Stimulated activated CD8-positive, alpha-beta memory T cell treated with anti-CD3 and anti-CD28 coated beads, Interleukin-15, amount 100 ng/mL, for 24 hours (primary cell): Measurements from ENCODE around the gene DAP.
"Not testable (repeated sequence)": the region's sequence is repeated elsewhere in the genome, so short reads cannot be mapped to it uniquely, and the experiment has no call there.

Experiments used
- DNase-seq: peaks from one replicate; pipeline ENCODE4 v3.0.0-alpha.2; 2020; ENCODE audit warnings: low read depth

DAP gene

GRCh38 chr5:10734037-10734709, 26.9 kb downstream of the DAP start:
- no peak for DNase-seq

GRCh38 chr5:10733426-10733825, 27.6 kb downstream of the DAP start:
- DNase-seq, result no peak

DNA sequence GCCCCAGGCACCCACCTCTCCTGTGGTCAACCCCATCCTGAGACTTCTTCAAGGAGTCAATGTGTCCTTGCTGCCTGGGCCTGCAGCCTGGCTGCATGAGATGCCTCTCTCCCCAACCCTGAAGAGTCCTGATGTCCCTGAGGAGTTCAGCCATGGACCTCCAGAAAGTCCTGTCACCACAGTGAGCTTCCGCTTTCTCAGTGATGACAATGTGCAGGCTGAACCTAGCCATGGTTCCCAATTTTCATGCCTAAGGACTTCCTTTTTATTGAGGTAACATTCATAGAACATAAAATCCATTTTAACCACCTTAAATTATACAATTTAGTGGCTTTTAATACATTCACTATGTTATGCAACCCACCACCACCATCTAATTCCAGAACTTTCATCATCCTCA, 29.1 kb downstream of the DAP start:
- no peak for DNase-seq

GRCh38 chr5:10730043-10730351, 31.0 kb downstream of the DAP start:
- DNase-seq, result no peak

DNA sequence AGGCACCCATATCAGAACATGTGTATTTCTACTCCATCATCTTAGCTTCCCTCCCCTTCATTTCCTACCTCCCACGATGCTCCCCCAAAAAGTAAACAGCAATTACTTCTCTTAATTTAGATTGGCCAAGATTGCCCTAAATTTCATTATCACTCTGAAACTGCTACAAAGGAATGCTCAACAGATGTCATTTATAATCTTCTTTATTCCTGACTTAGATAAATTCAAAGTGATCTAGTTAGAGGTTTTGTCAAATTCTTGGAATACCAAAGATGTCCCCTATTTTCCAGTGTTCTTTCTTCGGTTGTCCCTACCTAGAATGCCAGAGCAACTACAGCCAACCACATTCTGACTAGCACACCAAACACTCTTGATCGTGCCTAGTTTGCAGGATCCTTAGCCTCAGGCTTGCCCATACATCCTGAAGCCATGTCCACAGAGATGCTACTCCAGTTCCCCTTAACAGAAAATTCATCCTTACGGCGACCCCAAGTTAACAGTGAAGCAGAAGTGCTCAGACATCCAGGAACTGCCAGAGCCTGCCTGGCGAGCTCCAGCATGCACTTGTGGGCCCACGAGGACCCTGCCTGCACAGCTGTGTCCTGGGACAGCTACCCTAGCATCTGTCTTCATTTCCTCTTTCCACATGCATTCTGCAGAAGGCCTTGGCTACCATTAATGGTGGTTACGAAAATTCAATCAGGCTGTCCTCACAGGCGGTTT, 31.6 kb downstream of the DAP start:
- no peak for DNase-seq

DNA sequence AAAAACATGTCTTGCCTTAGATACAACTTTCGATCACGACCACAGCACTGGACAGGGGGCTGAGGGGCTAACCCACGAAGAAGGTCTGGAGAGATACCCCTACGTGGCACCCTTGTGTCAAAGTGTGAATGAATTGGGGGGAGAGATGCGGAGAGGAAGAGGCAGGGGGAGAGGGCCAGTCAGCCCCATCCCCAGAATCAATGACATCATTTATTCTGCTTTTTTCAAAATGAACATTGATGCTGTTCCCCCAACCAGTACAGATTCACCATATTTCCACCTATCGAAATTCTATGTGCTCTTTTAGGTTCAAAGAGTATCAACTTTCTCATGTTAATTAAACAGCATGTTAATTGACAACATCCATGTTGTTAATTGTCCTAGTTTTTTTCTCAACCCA, 32.4 kb downstream of the DAP start:
- no peak for DNase-seq

GRCh38 chr5:10727861-10728260, 33.2 kb downstream of the DAP start:
- no peak for DNase-seq

DNA sequence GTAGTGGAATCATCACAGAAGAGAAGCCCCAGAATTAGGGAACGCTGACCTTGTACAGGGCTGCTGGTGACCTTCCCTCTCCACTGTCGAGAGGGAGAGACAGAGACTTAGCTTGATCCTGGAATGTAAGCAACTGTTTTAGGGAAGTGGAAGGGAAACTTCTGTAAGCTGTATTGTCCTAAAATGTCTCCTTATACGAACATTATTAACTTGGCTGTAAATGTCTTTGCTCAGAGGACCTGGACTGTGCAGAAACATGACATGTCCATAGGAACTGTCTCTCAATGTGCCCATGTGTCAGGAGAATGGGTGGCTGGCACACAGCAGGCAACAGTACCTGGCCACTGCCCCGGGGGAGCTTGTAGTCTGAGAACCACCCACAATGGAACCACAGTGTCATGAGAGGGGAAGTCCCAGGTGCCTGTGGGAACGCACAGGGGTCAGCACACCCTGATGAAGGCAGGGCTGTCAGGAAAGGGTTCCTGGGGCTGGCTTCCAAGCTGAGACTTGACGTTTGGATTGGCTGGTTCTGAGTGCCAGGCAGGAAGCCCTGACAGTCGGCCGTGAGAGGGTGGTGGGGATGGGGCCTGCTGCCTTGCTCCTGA, 34.0 kb downstream of the DAP start:
- no peak for DNase-seq

- no peak for DNase-seq
Measured at GRCh38 chr5:10726179-10726912, 34.7 kb downstream of the DAP start.

DNA sequence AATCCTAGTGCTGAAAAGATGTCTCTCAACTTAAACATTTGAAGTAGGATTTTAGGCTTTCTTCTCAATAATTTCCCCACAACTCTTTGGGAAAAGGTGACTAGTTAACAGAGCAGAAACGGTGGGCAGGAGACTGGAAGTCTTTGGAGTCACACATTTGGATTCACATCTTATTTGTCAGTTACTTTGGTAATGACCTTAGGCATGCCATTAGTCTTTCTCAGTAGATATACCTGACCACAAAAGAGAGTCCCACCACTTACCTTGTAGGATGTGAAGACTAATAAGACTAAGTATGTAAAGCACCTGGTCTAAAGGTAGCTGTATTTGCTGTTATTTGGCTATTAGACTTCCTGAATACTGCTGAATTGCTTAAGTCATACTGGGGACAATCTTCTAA, 35.4 kb downstream of the DAP start:
- no peak for DNase-seq

GRCh38 chr5:10724781-10725507, 36.1 kb downstream of the DAP start:
- no peak for DNase-seq

DNA sequence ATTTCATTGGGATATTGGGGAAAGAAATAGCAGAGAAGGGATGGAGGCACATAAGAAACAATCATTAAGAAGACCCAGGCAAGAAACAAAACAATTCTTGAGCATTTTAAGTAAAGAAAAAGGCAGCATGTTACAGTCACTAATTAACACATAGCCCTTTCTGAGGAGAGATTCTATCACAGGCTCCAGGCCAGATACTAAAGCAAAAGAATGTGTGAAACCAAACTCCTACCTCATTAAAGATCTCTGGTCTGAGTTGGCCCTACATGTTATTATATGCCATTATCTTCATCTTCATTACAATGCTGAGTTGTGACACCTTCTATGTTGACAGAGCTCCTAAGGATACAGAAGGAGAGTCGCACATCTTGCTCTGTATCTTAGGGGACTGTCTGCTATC, 37.5 kb downstream of the DAP start:
- no peak for DNase-seq

DNA sequence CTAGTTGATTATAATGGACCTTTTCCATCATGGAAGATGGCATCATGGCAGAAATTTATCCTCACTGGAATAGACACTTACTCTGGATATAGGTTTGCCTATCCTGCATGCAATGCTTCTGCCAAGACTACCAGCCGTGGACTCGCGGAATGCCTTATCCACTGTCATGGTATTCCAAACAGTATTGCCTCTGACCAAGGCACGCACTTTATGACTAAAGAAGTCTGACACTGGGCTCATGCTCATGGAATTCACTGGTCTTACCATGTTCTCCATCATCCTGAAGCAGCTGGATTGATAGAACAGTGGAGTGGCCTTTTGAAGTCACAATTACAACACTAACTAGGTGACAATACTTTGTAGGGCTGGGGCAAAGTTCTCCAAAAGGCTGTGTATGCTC, 40.3 kb downstream of the DAP start:
- not testable (repeated sequence) for DNase-seq

- DNase-seq, result no peak
Measured at GRCh38 chr5:10719965-10720364, 41.1 kb downstream of the DAP start.

DNA sequence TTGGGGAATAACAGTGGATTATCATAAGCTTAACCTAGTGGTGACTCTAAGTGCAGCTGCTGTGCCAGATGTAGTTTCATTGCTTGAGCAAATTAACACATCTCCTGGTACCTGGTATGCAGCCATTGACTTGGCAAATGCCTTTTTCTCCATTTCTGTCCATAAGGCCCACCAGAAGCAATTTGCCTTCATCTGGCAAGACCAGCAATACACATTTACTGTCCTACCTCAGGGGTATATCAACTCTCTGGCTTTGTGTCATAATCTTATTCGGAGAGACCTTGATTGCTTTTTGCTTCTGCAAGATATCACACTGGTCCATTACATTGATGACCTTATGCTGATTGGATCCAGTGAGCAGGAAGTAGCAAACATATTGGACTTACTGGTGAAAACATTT, 42.4 kb downstream of the DAP start:
- DNase-seq, result not testable (repeated sequence)

GRCh38 chr5:10716825-10717224, 44.2 kb downstream of the DAP start:
- DNase-seq, result not testable (repeated sequence)

GRCh38 chr5:10715605-10716290, 45.3 kb downstream of the DAP start:
- DNase-seq, result no peak

GRCh38 chr5:10712574-10713366, 48.3 kb downstream of the DAP start:
- DNase-seq, result no peak

DNA sequence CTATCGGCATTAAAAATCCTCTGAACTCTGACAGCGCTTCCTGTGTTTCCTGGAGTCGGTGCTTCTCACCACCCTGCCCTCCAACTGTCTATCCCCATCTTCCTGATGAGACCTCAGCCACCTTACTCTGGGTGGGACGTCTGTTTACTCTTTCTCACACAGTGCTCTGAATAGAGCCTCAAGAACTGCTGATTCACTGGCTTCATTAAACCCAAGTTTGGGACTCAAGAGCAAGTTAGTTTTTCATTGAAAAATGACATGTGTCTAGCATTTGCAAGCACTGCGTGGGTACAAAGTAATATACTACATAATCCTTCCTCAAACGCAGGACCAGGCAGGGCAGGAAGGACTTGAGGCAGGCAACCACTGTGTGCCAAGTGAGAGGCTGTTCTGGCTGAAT, 49.5 kb downstream of the DAP start:
- DNase-seq, result no peak

- no peak for DNase-seq
Measured at GRCh38 chr5:10710513-10711128, 50.4 kb downstream of the DAP start.
